KOPT-K1 (cell line): ENCODE measurements around the gene DPEP1.

Experiments used
- H3K27ac ChIP-seq: fragments of 200-600 bp; sonication (generic); 2 replicates; pipeline ENCODE4 v1.5.1; 2016; ENCODE audit warnings: antibody characterized with exemption, mild to moderate bottlenecking, low read depth, low read length; ENCODE audit not compliant: poor library complexity, severe bottlenecking
- H3K36me3 ChIP-seq: fragments of 200-600 bp; sonication (generic); 2 replicates; pipeline ENCODE4 v1.5.1; 2017; ENCODE audit warnings: antibody characterized with exemption, mild to moderate bottlenecking, low read length, moderate library complexity; ENCODE audit not compliant: insufficient read depth
- H3K9me3 ChIP-seq: fragments of 200-600 bp; sonication (generic); 2 replicates; pipeline ENCODE4 v1.5.1; 2017; ENCODE audit warnings: antibody characterized with exemption, low read length, mild to moderate bottlenecking; ENCODE audit not compliant: insufficient read depth, poor library complexity, severe bottlenecking

Gene DPEP1

DNA sequence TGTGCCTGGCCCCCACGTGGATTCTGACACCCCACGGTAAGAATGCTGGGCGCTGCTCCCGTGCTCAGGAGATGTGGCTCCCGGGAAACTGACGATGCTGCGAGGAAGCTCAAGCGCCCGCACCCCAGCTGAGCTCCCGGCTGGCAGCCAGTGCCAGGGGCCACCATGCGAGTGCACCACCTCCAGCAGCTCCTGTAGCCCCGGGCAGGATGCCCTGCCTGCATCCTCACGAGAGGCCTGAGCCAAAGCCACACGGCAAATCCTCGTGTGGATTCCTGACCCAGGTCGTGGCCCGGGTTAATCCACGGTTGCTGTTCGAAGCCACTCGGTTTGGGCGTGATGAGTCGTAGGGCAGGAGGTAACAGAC is 11.6 kb upstream of the DPEP1 start:
- peak overlapping the region; percentile 64 for H3K27ac ChIP-seq
- no peaks in the 10 kb centered on the region for H3K9me3 ChIP-seq
- no peaks in the 10 kb centered on the region for H3K36me3 ChIP-seq

DNA sequence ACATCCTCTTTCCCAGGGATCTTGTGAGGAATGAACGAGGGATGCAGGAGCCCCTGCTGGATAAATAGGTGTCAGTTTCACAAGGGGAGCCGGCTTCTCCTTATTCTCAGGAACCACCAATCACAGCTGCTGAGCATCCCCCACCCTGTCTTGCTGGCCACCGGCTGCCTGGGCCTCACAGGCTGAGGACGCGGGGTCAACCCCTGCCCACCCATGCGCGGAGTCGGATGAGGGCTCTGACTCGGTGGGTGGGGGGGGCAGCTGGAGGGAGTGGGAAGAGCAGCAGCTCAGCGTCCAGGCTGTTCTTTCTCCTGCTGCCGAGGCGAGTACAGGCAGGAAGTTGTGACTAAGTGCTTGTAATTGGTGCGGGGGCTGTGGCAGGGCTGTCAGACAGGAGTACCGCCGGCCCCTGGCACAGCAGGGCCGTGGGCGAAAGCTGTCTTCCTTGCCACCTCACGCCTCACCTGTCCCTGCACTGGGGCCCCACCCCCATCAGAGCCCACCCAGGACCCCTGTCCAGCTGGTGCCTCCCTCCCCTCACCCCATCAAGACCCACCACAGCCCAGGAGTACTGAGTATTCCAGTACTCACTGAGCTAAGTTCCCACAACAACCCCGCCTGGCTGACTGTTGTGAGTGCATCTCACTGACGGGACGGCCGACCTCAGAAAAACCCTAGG is 11.0 kb upstream of the DPEP1 start:
- Histone ChIP-seq H3K36me3 (no peaks in the 10 kb centered on the region), H3K9me3 (no peaks in the 10 kb centered on the region), H3K27ac (peak overlapping the region; percentile 64)

DNA sequence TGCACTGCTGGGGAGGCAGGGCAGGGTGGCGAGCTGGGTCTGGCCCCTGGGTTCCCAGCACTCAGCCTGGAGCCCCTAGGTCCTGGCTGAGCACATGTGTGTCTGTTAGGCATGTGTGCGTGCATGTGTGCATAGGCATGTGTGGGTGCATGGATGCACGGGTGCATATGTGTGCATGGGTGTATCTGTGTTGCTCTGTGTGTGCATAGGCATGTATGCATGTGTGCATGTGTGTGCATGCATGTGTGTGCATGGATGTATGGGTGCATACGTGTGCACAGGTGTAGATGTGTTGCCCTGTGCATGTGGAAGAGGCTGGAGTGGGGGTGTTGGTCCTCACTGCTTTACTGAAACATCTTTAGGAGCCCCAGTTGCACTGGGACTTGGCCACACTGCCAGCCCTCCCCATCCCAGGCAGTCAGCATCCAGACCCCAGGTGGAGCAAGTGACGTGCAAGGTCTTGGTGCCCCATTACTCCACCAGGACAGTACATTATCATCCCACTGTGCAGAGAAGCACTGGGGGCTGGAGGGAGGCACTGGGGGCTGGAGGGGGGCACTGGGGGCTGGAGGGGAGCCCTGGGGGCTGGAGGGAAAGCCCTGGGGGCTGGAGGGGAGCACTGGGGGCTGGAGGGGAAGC is 10.4 kb upstream of the DPEP1 start:
- H3K36me3 ChIP-seq: no peaks in the 10 kb centered on the region
- peak overlapping the region; percentile 64 for H3K27ac ChIP-seq
- H3K9me3 ChIP-seq: no peaks in the 10 kb centered on the region

DNA sequence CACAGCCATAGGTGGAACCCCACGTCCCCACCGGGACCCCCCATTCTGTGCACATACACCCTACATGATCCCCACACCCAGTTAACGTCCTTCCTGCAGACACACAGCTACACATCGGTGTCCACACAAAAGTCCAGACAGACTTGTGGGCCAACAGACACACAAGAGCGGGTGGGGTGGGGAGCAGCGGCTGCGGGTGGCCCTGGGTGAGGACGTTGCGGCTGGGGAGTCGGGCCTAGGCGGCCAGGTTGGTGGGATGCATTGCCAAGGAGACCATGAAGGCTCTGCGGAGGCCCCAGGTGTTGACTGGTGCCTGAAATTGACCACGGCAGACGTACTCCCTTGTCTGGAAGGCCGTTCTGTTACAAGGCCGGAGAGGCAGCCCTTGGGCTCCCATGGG is 8.7 kb upstream of the DPEP1 start:
- no peaks in the 10 kb centered on the region for H3K9me3 ChIP-seq
- peak overlapping the region; percentile 97 for H3K27ac ChIP-seq
- no peaks in the 10 kb centered on the region for H3K36me3 ChIP-seq

DNA sequence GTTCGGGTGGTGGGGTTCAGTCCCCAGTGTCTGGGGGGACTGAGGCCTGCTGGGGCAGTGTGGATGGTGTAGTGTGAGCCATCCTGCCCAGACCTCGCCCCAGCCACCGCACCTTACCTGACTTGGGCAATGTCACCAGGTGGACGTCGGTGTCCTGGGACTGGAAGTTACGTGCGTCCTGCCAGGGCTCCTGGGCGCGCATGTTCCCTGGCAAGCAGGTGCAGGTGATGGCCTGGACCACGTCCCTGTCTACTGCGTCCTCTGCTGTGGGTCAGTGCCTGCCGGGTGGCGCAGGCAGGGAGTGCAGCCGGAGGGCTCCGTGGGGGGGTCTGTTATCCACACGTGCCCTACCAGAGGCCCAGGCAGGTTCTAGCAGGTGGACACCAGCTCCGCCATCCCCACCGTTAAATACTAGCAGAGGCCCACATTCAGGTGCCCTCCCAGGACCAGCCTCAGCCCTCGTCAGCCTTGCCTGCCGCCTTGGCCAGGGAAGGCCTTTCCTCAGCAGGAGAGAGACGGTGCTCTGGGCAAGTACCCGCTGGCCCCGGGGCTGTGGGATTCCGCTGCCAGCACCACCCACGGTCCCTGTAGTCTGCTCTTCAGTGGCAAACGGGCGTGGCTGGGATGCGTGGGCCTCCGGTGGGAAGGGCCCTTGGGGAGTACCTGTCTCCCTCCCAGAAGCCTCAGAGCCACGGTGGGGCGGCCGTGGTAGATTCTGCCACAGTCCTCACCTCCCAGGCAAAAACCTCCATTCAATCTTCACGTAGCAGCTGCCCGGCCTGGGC is 8.1 kb upstream of the DPEP1 start:
- H3K27ac ChIP-seq: peak overlapping the region; percentile 97
- no peaks in the 10 kb centered on the region for H3K9me3 ChIP-seq
- H3K36me3 ChIP-seq: no peaks in the 10 kb centered on the region

DNA sequence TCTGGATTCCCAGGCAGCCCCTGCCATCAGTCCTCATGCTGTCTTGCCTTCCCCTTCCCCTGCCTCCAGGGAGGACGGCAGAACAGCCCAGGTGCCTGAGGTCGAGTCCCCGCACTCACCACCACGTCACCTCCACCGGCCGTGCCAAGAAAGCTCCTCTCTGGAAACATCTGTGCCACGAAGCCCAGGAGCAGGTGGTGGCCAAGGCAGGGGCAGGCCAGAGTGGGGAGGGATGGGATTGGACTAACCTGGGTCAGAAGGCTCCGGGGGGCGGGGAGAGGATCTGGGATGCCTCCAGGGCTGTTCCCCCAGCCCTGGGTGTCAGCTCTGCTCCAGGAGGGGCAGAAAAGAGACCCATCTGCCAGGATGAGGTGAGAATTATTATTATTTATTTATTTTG is 7.4 kb upstream of the DPEP1 start:
- Histone ChIP-seq H3K27ac (peak overlapping the region; percentile 97), H3K36me3 (no peaks in the 10 kb centered on the region), H3K9me3 (no peaks in the 10 kb centered on the region)

DNA sequence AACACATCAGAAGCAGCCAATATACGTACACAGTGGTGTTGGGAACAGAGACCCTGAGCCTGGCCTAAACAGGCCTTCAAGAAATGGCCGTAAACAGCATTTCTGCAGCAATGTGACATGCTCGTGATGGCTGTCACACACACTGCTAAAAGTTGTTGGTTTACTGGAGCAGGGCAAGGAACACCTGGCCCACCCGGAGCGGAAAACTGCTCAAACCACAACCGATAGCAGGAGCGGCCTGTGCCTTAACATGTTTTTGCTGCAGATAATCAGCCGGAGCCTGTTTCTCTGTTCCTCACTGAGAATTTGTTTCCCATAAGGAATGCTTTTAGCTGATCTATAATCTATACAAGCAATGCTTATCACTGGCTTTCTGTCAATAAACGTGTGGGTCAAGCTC is 6.0 kb upstream of the DPEP1 start:
- Histone ChIP-seq H3K9me3 (no peaks in the 10 kb centered on the region), H3K27ac (peak overlapping the region; percentile 97), H3K36me3 (no peaks in the 10 kb centered on the region)

DNA sequence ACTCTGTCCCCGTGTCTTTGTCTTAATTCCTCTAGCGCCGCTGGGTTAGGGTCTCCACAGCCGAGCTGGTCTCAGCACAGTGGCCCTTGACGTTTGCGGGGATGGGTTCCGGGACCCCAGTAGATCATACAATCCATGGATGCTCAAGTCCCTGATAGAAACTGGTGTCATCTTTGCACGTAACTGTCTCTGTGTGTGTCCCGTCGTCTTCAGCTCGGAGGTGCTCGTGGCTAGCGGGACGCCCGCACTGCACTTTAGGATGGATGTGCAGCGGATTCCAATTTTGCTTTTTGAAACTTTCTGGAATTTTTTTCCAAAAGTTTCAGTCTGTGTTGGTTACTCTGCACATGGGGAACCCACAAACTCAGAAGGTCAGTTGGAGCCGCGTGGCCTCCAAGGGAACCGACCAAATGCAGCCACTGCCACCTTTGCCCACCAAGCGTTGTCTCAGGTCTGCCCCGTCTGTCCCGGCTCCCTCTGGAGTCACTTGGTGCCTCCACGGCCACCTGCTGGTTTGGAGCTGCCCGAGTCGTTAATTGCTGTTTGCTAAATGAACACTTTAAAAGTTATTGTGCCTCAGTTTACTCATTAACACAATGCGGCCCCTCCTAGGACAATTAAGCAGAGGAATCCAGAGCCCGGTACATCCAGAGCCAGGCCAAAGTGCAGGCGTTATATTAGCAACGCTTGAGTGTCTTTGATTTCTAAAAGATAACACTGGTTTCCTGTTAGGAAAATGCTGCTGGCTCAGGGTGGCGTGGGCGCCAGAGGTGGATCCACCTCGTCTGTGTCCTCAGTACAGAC is 5.3 kb upstream of the DPEP1 start:
- peak overlapping the region; percentile 97 for H3K27ac ChIP-seq
- no peaks in the 10 kb centered on the region for H3K9me3 ChIP-seq
- H3K36me3 ChIP-seq: no peaks in the 10 kb centered on the region

DNA sequence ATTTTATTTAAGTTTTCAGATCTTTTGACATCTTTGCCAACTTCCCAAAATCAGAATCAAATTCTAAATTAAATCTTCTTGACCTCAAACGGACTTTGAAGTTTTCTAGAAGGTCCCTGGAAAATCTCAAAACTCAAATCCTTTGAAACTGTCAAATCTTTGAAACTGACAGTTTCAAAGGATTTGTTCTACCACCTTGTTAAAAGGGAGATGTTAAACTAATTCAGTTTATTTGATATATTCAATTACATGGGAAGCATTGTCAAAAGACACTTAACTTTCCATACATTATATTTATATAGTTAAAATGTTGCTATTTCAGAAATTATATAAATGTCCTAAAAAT is 3.4 kb upstream of the DPEP1 start:
- H3K27ac ChIP-seq: peak overlapping the region; percentile 97
- no peaks in the 10 kb centered on the region for H3K36me3 ChIP-seq

DNA sequence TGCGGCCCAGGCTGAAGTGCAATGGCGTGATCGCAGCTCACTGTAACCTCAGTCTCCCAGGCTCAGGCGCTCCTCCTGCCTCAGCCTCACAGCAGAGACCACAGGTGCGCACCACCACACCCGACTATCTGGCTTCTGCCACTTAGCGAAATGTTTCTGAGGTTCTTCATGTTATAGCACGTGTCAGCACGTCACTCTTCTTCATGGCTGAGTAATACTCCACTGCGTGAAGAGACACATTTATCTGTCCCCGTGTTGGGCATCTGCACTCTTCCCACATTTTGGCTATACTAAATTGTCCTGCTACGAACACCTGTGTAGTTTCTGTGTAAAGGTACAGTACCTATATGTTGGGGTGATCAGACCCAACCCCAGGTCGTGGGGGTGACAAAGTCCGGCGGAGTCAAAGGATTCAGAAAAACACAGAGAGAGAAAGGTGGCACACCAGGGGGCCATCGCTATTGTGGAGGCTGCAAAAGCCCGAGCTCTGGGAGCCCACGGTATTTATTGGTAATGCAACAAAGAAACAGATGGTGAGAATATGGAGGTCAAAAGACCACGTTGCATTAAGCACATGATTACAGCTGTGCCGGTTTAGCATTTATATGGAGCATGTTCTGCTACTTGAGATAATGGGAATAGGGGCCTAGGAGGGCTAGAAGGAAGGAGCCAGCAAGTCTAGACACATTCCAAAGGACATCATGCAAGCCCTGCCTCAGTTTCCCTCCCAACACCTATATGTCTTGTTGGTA is 851 bp upstream of the DPEP1 start:
- Histone ChIP-seq H3K36me3 (no peaks in the 10 kb centered on the region), H3K9me3 (no peaks in the 10 kb centered on the region), H3K27ac (peak overlapping the region; percentile 58)

More for the DNA sequence above, 3.4 kb upstream of the DPEP1 start:
- no peaks in the 10 kb centered on the region for H3K9me3 ChIP-seq

DNA sequence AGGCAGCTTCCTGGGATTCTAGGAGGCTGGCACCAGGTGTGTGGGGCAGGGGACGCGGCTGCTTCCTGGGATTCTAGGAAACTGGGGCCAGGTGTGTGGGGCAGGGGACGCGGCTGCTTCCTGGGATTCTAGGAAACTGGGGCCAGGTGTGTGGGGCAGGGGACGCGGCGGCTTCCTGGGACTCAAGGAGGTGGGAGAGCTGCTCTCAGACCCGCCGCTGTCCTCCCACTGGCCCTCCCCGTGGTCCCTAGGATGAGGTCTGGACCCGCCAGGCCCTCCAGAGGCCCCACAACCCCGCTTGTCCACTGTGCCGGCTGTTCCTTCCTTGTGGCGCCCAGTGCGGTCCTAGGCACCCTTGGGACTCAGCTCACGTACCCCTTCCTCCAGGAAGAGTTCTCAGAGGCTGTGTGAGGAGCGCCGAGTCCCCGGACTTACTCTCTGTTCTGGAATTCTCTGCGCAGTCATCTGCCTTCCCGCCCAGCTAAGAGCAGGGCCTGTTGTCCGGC is 565 bp downstream of the DPEP1 start:
- H3K27ac ChIP-seq: peak overlapping the region; percentile 58
- H3K36me3 ChIP-seq: no peaks in the 10 kb centered on the region
- no peaks in the 10 kb centered on the region for H3K9me3 ChIP-seq

DNA sequence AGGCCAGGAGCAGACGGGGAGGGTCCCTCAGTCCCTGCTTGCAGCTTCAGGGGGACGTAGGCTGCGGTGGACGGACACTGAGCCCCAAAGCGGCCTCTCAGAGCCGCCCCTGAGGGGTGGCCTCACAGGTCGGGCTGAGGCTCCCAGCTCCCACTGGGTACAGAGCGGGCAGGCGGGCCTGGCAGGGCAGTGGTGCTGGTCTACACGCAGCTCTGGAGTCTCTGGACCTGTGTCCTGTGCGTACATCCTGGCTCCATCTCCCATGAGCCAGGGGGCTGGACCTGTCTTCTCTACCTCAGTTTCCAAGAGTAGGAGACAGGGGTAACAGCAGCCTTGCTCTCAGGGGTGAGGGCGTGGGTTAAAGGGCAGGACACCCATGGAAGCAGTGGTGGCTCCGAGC is 1.7 kb downstream of the DPEP1 start:
- H3K27ac ChIP-seq: peak overlapping the region; percentile 13
- H3K9me3 ChIP-seq: no peaks in the 10 kb centered on the region
- no peaks in the 10 kb centered on the region for H3K36me3 ChIP-seq

DNA sequence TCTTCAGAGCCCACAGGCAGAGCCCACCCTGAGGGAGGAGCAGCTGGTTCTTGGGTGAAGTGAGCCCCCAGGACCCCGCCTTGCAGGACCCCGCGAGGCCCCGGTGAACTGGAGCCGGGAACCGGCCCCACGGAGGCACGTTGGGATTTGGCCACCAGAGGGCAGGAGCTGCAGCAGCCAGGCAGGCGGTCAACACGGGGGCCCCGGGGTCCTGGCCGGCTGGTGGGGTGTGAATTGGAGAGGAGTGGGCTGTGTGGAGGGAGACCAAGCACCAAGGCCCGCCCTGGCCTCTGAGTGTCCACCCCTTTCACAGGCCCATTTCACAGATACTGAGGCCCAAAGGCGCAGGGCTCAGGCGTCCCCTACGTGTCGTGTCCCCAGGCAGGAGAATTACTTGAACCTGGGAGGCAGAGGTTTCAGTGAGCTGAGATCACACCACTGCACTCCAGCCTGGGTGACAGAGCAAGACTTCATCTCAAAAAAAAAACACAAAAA is 2.2 kb downstream of the DPEP1 start:
- Histone ChIP-seq H3K36me3 (no peaks in the 10 kb centered on the region), H3K27ac (peak overlapping the region; percentile 13)

DNA sequence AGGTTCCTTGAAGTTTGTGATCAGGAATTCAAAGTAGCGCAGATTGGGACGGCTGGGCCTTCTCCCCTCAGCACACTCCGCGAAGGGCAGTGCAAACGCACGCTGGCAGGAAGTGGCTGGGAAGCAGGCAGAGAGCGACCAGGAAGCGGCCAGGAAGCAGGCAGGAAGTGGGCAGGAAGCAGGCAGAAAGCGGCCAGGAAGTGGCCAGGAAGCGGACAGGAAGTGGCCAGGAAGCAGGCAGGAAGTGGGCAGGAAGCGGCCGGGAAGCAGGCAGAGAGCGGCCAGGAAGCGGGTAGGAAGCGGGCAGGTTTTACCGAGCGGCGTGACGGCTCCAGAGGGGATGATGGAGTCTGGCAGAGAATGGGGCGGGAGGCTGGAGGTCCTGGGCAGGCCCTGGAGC is 3.2 kb downstream of the DPEP1 start:
- Histone ChIP-seq H3K27ac (peak overlapping the region; percentile 49), H3K9me3 (no peaks in the 10 kb centered on the region), H3K36me3 (no peaks in the 10 kb centered on the region)

More for the DNA sequence above, 2.2 kb downstream of the DPEP1 start:
- no peaks in the 10 kb centered on the region for H3K9me3 ChIP-seq
